CD1c-positive myeloid dendritic cell (primary cell): ENCODE data around the gene BNC2.
"Not testable (repeated sequence)": the region's sequence is repeated elsewhere in the genome, so short reads cannot be mapped to it uniquely, and the experiment has no call there.

ENCODE experiments used
- DNase-seq: peaks from one replicate; pipeline ENCODE4 v3.0.0-alpha.2; 2016; ENCODE audit errors: extremely low spot score

The BNC2 gene, protein sequence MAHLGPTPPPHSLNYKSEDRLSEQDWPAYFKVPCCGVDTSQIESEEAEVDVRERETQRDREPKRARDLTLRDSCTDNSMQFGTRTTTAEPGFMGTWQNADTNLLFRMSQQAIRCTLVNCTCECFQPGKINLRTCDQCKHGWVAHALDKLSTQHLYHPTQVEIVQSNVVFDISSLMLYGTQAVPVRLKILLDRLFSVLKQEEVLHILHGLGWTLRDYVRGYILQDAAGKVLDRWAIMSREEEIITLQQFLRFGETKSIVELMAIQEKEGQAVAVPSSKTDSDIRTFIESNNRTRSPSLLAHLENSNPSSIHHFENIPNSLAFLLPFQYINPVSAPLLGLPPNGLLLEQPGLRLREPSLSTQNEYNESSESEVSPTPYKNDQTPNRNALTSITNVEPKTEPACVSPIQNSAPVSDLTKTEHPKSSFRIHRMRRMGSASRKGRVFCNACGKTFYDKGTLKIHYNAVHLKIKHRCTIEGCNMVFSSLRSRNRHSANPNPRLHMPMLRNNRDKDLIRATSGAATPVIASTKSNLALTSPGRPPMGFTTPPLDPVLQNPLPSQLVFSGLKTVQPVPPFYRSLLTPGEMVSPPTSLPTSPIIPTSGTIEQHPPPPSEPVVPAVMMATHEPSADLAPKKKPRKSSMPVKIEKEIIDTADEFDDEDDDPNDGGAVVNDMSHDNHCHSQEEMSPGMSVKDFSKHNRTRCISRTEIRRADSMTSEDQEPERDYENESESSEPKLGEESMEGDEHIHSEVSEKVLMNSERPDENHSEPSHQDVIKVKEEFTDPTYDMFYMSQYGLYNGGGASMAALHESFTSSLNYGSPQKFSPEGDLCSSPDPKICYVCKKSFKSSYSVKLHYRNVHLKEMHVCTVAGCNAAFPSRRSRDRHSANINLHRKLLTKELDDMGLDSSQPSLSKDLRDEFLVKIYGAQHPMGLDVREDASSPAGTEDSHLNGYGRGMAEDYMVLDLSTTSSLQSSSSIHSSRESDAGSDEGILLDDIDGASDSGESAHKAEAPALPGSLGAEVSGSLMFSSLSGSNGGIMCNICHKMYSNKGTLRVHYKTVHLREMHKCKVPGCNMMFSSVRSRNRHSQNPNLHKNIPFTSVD

DNA sequence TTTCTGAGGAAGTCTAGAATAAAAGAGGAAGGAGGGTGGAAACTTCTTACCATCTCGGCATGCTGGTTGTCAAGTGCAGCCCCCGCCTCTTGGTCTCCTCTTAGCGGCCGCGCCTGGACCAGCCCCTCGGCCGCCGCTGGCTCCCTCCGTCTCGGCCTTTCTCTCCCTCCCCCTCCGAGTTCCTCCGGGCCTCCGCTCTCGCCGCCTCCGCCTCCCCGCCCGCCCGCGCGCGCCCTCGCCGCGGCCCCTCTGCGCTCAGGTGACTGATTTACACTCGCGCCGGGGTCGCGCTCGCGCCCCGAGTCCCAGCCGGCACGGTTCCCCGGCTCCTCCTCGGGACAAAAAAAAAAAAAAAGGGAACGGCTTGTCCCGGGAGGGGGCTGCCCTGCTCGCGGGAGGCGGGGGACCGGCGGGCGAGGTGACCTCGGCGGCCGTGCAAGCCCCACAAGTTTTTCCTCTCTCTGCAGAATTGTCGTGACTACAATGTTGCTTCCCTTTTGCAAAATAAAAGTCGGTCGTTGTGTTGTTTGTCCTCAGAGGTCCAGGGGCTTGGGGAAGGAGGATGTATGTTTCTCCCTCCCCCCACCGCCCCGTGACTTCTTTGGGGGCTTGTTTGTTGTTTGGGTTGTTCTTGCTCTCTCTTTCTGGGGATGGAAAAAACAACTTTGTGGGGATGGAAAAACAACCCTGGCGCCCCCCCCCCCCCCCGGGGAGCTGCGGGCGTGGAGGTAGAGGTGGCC, at the start of gene BNC2:
BNC2 (minus strand) TSS at position 75 of the 740 bp plus-strand sequence; CDS start at position 53, 22 bp downstream.
- peak; percentile 34 for DNase-seq

DNA sequence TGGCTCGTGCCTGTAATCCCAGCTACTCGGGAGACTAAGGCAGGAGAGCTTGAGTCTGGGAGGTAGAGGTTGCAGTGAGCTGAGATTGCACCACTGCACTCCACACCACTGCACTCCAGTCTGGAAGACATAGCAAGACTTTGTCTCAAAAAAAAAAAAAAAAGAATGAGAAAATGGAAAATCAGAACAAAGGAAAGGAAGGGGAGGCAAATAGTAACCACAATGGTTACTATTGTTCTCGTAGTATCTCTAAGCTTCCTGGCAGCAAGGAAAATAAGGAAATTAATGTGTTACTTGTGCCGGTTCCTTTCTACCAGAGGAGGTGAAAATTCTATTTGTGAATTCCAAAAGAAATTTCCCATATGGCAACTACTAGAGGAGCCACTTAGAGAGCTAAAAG, 48.5 kb upstream of the BNC2 start:
- no peak for DNase-seq

DNA sequence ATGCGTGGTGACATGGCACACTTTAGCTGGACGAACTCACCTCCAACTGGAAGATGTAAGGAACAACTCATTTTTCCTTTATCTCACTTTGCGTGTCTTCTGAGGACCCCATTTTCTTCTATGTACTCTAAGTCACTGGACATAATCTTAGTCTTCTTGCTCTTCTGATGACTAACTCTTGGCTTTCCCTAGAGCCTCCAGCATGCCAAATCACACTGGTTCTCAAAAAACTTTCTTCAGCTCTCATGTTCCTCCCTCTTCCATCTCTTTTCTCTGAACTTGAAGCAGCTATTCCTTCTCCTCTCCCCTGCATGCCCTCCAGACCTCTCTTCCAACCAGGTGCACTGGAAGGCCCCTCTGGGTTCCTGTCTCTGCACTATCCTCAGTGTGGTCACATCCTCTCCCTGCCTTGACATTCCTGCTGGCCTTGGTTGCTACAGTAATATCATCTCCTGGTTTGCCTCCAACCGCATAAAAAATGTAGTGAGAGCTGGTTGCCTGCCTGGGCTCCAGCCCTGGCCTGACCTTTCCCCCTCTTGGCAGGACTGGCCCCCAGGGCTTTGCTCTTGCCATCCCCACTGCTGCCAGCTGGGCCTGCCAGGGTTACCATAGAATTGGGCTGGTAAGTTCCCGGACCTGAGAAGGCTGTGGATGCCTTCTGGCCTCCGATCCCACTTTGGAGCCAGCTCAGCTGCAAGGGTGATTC, 44.8 kb upstream of the BNC2 start:
- DNase-seq: no peak

DNA sequence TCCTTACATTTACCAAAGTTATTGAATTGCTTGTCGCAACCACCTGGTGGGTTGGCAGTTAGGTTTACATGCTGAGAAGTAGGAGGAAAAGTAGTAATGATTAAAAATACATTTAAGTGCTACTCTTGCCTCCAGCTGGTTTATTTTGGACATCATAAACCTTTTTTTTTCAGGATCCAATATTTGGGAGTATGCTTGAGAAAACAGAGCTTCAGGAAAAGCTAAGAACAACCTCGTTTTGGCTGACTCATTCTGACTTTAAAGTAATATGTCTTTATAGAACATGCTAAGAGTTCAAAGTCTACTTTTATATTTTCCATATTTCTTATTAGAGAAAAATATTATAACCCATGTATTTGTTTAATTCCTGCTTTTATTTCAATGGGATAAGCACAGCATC, 41.7 kb upstream of the BNC2 start:
- DNase-seq: no peak

DNA sequence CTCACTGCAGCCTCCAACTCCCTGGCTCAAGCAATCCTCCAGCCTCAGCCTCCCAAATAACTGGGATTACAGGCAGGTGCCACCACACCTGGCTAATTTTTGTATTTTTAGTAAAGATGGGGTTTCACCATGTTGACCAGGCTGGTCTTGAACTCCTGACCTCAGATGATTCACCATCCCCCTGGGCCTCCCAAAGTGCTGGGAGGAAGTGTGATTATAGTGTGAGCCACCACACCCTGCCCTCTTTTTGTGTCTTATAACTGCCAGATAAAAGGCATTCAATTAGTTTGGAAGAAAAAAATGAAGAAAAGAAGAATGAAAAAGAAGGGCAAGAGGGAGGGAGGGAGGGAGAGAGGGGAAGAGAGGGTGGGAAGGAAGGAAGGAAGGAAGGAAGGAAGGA, 37.7 kb upstream of the BNC2 start:
- not testable (repeated sequence) for DNase-seq

DNA sequence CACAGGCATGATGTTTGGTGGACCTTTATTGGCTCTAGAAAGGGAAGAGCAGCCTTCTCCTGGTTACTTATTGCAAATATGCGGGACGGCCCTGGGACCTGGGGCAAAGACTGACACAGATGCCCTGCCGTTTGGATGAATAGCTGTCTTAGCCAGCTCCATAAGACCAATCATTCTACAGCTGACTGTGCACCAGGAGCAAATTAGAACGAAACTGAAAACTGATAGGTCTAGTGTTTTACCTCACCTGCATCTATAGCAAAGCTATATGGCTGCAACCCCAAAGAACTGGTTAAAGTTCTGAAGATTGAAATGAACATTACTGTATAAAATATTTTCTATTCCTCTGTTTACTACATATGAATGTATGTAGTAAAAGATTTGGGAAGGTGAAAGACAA, 34.2 kb upstream of the BNC2 start:
- no peak for DNase-seq

DNA sequence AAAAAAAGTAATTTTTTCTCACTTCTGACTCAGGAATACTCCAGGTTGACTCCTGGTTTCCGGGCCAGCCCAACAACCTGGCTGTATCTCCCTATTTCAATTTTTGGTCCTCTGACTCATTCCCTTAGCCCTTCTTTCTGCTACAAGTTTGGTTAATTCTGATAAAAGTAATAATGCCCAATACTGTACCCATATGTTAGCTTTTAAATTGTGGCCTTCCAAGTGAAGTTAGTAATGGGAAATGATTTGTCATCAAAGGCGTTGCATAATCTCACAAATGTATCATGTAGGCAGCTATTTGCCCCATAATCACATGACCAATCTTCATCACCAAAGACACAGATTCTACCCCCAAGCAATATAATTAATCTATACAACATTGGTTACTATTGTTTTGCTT, 31.1 kb upstream of the BNC2 start:
- no peak for DNase-seq

DNA sequence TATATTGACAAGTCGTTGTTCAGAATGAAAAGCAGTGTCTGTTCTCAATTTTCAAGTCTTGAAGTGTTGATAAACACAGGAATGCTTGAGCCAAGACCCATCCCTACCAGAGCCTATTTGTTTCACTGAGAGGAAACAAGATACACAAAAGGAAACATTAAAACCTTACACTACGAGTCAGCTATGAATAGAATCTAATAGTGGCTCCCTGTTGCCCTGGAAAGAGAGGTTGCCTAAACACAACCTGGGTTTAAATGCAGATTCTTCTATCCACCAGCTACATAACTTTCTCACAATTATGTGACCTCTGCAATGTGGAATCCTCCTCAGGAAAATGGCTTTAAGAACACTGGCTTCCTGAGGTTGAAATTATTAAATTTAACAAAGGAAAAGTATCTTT, 29.1 kb upstream of the BNC2 start:
- no peak for DNase-seq

DNA sequence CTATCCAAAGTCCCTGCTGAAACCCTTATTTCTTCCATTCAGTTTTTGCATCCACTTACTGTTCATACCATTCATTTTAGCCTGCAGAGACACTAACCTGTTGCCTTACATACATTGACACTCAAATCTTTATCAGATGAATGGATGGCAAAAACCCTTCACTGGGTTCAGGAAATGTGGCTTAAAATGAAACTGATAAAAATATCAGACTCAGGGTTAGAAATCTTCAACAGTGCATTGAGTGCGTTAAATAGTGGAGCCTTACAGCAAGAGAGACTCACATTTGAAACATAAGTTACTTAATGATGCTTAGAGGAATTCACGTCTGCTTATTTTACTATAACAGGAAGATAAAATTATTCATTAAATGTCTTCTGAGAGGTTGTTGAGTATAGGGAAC, 28.0 kb upstream of the BNC2 start:
- no peak for DNase-seq

DNA sequence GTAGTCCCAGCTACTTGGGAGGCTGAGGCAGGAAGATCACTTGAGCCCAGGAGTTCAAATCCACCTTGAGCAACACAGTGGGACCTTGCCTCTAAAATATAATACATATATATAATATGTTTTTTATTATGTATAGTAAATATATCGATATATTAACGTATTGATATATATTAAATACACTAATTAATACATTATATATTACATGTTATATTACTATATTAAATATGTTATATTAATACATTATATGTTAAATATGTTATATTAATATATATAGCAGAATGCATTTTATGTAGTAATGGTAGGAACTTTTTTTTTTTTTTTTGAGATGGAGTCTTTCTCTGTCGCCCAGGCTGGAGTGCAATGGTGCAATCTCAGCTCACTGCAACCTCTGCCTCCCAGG, 18.1 kb upstream of the BNC2 start:
- no peak for DNase-seq

DNA sequence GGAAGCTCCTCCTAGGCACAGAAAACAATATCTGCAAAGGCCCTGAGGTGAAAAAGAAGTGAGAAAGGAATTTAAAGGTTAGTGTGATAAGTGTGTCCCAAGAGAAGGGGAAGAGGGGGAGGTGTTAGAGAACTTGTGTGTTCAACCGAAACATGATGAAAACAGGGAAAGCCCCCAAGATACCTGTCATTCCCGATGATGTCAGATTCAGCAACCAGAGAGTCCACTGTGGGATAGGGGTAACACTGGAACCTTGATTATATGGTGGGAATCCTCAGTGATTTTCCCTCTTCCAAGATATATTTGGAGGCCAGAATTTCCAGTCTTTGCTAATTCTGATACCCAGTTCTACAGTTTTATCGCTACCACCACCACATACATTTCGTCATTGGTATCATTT, 15.5 kb upstream of the BNC2 start:
- no peak for DNase-seq

DNA sequence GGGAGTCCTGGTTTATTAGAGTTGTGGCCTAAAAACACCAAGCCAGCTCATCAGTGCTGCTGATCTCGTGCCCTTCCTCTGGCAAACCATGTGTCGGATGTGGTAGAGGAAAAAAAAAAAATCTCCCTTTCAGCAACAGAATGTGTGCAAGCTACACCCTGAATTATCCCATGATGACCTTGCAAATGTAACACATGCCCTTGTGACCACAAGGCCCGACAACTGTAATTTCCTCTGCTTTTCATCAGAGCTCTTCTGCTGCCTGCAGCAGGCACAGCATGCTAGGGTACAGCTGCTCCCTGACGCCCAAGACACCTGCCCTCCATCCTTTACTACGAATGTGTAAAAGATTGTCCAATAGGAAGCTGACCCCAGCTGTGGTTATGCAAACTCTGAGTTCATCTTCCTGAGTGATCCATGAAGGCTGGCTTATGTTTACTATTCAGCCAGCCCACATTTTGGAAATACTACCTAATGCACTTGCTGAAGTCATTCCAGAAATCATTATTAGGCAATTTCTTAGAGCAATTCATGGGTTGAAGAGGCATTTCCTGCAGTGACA, 14.6 kb upstream of the BNC2 start:
- DNase-seq: peak; percentile 18

DNA sequence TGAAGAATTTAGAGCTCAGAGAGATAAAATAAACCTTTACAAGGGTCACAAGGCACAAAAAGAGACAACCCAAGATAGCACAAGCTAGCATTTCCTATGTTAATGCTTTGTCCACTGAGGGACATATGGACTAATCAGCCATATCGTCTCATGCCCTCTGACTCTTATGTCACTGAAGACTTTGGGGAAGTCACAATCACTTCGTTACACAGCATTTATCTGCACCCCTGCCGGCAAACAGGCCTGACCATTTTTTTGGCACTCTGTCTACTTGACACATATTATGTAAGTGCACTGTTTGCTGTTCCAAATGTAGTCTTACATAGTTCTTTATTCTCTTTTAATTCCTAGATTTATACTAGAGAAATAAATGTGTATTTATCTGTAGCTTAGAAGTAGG, 13.9 kb upstream of the BNC2 start:
- no peak for DNase-seq

DNA sequence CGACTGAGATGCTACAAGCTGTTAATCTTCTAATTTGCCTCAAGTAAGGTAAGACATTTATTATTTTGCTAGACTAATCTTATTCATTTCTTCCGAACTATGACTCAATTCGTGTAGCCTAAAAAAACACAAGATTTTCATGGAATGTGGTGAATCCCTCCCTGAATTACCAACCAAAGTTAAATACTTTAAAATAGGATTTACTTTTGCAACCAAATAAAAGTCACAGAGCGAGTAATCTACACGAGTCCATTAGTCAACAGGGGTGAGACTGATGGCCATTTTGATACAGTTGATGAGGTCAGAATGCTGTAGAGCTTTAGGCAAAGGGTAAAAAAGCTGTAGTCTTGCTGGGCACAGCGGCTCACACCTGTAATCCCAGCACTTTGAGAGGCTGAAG, 13.1 kb upstream of the BNC2 start:
- no peak for DNase-seq

DNA sequence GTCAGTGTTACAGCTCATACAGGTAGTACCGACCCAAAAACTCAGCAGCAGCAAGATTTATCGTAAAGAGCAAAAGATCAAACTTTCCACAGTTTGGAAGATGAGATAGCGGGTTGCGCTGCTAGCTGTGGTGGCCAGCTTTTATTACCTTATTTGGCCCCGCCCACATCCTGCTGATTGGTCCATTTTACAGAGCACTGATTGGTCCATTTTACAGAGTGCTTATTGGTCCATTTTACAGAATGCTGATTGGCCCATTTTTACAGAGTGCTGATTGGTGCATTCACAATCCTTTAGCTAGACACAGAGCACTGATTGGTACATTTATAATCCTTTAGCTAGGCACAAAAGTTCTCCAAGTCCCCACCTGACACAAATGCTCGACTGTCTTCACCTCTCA, 12.0 kb upstream of the BNC2 start:
- DNase-seq: not testable (repeated sequence)

DNA sequence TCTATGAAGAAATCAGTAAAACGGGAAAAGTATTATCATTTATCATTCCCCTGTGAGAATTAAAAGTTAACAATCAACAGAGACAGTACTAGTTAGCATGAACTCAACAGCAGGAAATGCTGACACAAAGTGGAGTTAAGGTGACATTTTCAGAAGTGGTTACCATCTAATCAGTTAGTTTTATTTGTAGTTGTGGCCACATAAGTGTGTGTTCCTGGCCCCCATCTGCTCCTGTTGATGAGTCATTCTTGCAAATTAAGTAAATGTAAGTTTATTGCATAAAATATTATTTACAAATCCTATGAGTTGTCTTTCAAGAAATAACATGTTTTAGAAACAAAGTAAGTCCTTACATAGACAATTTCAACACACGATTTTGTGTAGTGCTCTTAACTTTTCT, 8.9 kb upstream of the BNC2 start:
- no peak for DNase-seq

DNA sequence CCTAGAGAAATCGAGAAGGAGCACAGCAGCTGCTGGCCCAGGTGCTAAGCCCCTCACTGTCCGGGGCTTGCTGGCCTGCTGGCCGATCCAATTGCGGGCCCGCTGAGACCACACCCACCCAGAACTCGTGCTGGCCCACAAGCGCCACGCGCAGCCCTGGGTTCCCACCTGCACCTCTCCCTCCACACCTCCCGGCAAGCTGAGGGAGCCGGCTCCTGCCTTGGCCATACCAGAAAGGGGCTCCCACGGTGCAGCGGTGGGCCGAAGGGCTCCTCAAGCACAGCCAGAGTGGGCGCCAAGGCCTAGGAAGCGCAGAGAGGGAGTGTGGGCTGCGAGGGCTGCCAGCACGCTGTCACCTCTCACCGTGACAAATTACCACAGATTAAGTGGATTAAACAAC, 6.8 kb upstream of the BNC2 start:
- no peak for DNase-seq

DNA sequence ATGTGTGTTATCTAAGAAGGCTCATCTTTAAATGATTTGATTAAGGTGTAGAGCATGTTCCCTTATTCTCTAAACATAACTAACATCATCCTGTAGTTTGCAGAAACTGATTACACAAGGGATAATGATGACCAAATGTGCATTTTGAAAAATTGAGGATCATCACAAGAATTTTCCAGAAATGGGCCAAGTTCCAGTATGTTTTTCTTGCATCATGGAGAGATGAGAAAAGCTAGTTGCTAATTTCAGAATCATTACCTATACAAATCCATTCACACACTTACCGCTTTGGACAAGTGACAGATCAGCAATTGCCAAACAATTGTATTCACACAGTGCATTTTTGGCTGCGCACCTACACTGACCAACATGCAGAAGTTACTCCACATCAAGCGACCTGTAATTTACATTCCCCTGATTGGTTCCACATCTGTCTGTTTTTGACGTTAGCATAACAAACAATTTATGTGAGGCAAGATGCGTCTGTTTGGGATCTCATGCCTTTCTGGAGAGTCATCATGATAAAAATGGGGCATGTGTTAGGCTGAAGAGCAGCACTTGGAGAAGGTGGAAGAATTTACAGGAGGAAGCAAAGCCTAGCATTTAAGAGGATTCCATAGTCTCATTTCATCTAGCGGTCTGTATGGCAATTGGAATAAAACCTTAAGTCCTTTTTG, 2.8 kb upstream of the BNC2 start:
- DNase-seq: no peak

DNA sequence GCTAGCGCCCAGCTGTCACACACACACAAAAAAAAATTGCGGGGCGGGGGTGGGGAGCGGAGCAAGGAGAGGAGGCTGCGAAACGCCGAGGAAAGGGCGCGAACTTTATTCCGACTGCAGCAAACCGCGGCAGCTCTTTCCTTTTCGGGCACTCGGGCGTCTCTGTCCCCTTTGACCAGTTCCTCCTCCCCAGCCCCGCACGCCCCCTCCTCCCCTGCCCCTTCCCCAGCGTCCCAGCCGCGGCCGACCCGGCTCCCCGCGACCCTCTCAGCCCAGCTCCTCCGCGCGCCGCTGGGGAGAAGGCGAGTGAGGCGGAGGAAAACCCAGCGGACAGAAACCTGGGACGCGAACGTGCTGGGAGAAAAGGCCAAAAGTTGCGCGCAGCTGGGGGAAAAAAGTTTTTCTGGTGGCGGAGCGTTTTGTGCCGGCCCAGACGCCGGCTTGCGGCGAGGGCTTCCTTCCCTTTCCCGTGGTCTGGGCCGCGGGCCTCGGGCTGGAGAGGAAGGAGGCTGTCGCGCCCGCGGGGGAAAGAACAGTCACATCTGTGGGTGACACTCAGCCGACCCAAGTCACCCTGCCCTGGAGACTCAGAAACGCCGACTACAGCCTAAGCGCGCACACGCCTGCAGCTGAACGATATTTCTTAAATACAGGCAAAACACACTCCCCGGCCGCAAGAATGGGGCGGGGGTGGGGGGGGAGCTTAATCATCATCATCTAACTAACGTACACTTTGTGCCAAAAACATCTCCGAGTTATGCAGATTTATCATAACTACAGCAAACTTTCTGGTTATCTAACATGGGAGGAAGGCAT, 1.1 kb upstream of the BNC2 start:
- DNase-seq: peak; percentile 74
